ENCODE results near the gene CNNM2.

- TF ChIP-seq CTCF (conservative IDR thresholded peaks at IDR 0.05; ENCODE audit: low read length) (no peak), EZH2phosphoT487 (IDR thresholded peaks at IDR 0.05; ENCODE audit: borderline replicate concordance) (no peak)
These were observed 1.9 kb upstream of the CNNM2 start for GRCh38 chr10:102916173-102916572.
